ENCODE data around the gene CASP3. TPM values are rescaled to one million over a fixed set of nuclear protein-coding genes. Genes with fewer than 3 reads are reported as not detected.
A peak's percentile ranks its signal among the peaks of the same experiment; 100 is the strongest.
"Not testable (repeated sequence)": the region's sequence is repeated elsewhere in the genome, so short reads cannot be mapped to it uniquely, and the experiment has no call there.

CASP3 gene
- total RNA-seq, 1 donor from 2014 or later = 56.1 TPM

DNA sequence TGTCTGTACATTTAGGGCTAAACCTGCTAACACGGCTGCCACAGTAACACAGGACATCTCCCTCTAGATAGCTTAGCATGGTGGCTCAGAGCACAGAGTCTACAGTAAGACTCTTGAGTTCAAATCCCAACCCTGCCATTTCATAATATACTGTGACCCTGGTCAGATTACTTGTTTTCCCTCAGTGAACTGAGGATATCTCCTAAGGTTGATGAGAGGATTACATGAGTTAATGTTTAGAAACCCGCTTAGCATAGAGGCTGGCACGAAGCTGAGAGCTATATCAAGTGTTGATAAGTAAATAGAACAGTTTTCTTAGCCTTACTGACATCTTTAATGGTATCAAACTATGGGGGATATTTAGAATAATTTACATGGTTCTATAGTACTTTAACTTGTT lies 37.2 kb downstream of the CASP3 start:
- DNase-seq (ENCODE audit: low read depth) = no peak
- TF ChIP-seq, protein P1, sequence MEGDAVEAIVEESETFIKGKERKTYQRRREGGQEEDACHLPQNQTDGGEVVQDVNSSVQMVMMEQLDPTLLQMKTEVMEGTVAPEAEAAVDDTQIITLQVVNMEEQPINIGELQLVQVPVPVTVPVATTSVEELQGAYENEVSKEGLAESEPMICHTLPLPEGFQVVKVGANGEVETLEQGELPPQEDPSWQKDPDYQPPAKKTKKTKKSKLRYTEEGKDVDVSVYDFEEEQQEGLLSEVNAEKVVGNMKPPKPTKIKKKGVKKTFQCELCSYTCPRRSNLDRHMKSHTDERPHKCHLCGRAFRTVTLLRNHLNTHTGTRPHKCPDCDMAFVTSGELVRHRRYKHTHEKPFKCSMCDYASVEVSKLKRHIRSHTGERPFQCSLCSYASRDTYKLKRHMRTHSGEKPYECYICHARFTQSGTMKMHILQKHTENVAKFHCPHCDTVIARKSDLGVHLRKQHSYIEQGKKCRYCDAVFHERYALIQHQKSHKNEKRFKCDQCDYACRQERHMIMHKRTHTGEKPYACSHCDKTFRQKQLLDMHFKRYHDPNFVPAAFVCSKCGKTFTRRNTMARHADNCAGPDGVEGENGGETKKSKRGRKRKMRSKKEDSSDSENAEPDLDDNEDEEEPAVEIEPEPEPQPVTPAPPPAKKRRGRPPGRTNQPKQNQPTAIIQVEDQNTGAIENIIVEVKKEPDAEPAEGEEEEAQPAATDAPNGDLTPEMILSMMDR (conservative IDR thresholded peaks at IDR 0.05; ENCODE audit: low read depth, low read length) = no peak

DNA sequence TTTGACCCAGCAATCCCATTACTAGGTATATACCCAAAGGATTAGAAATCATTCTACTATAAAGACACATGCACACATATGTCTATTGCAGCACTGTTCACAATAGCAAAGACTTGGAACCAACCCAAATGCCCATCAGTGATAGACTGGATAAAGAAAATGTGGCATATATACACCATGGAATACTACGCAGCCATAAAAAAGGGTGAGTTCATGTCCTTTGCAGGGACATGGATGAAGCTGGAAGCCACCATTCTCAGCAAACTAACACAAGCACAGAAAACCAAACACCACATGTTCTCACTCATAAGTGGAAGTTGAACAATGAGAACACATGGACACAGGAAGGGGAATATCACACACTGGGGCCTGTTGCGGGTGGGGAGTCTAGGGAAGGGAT lies 41.8 kb downstream of the CASP3 start:
- not testable (repeated sequence) for DNase-seq (ENCODE audit: low read depth); H3K4me3 ChIP-seq (ENCODE audit: low read depth, low read length)

More for the DNA sequence above, 37.2 kb downstream of the CASP3 start:
- no peak overlapping the region for H3K4me3 ChIP-seq (ENCODE audit: low read depth, low read length)

DNA sequence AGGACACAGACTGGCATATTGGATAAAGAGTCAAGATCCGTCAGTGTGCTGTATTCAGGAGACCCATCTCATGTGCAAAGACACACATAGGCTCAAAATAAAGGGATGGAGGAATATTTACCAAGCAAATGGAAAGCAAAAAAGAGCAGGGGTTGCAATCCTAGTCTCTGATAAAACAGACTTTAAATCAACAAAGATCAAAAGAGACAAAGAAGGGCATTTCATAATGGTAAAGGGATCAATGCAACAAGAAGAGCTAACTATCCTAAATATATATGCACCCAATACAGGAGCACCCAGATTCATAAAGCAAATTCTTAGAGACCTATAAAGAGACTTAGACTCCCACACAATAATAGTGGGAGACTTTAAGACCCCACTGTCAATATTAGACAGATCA lies 46.4 kb downstream of the CASP3 start:
- DNase-seq (ENCODE audit: low read depth) = not testable (repeated sequence)

DNA sequence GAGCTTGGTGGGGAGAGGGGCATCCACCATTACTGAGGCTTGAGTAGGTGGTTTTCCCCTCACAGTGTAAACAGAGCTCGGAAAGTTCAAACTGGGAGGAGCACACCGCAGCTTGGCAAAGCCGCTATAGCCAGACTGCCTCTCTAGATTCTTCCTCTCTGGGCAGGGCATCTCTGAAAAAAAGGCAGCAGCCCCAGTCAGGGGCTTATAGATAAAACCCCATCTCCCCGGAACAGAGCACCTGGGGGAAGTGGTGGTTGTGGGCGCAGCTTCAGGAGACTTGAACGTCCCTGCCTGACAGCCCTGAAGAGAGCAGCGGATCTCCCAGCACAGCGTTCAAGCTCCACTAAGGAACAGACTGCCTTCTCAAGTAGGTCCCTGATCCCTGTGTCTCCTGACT lies 48.3 kb downstream of the CASP3 start:
- not testable (repeated sequence) for H3K4me3 ChIP-seq (ENCODE audit: low read depth, low read length); DNase-seq (ENCODE audit: low read depth)

More for the DNA sequence above, 46.4 kb downstream of the CASP3 start:
- H3K4me3 ChIP-seq (ENCODE audit: low read depth, low read length) = not testable (repeated sequence)

DNA sequence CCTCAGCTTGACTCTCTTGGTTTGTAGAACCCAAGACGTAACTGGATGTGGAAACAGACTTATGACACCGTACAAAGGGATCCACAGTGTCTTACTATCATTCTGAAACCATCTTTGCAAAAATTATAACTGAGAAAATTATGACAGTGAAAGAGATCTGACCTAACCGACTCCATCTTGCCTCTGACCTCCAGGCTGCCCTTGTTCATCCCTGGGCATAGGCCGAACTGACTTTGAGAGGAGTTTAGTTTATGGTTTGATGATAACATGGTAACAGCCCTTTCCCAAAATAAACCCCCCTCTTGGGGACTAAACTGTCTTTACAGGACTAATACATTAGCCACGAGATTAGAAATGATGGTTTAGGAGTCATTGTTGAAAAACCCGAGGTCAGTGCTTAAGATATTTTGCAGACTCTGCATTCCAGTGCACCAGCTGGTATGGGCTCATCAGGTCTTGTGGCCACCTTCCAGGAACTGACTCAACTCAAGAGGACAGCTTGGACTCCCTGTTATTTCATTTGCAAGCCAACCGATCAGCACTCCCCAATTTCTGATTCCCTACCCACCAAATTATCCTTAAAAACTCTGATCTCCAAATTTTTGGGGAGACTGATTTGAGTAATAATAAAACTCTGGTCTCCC lies 49.6 kb downstream of the CASP3 start:
- no peak overlapping the region for H3K4me3 ChIP-seq (ENCODE audit: low read depth, low read length)
- TF ChIP-seq, protein P1 (conservative IDR thresholded peaks at IDR 0.05; ENCODE audit: low read depth, low read length) = no peak
- DNase-seq (ENCODE audit: low read depth) = peak; percentile 25

DNA sequence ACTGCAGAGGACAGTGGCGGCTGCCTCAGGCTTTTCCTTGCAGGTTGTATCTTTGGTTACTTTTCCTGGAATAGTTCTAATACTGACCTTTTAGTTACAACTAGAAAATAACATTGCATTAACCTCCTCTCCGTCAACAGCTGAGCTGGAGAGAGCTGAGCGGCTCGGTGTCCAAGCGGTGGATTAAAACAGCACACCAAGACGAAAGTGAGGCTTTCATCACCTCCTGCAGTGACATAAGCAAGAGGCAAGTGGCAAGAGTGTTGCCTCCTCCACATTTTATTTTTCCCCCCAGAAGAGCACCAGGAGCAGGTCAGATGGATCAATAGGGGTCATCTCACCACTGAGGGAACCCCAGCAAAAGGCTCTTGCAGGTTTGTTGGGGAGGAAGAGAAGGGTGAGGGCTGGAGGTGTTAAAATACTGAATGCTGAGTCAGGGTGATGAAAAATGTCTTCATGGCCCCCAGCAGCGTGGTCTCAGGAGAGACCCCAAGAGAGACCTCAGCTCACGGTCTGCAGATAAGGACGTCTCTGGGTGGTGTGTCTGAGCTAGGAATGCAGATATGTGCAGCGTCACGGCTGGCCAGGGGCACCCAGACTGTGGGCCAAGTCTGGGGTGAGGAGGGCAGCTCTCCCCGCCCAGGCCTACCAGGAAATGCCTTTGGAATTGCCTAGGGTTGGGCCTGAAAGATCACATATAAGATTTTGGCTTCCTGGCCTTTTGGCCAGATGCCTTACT lies 50.3 kb downstream of the CASP3 start:
- H3K4me3 ChIP-seq (ENCODE audit: low read depth, low read length) = no peak overlapping the region
- TF ChIP-seq, protein P1 (conservative IDR thresholded peaks at IDR 0.05; ENCODE audit: low read depth, low read length) = no peak
- no peak for DNase-seq (ENCODE audit: low read depth)

DNA sequence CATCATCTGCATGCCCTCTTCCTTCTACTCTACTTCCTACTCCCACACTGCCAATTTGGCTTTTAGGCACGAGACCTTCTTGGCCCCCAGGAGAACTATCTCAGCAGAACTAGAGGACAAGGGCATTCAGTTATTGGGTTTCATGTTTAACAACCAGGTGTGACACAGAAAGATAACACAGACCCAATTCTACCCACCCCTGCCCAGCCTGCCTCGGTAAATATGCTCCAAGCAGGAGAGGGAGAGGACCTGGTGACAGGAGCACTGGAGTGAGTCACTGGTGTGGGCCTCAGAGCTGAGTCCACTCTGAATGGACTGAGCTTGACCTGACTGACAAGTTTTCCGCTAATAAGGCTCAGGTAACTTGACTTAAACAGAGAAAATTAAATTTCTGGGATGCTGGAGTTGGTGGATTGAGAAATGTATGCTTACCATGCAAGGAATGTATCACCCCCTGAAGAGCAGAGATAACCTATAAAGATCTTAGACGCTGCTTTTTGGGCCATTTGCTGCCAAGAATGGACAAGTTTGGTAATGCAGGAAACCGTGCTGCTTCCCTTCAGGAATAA lies 52.5 kb downstream of the CASP3 start:
- DNase-seq (ENCODE audit: low read depth) = no peak
- TF ChIP-seq, protein P1 (conservative IDR thresholded peaks at IDR 0.05; ENCODE audit: low read depth, low read length) = no peak
- no peak overlapping the region for H3K4me3 ChIP-seq (ENCODE audit: low read depth, low read length)

DNA sequence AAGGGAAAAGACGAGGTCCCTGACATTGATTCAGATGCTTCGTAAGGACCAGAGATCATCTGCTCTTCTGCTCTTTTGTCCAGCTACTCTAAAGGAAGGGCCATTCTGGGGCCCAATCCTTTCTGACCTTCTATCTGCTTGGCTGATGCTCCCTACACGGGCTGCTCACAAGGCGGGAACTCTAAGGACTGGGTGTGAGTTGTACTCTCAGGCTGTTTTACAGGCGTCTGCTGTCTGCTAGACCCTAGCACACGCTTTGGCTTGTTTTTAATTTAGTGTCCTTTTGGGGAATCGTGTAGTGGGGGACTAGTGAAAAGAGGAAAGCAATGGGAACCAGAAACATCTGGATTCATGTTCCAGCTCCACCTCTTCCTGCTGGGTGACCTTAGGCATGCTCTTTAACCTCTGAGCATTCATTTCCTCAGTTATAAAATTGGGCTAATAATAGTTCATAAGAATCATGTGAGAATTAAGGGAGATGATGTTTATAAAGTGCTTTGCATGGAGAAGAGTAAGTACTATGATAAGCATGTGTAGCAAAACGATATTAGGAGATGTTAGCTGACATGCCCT lies 53.1 kb downstream of the CASP3 start:
- TF ChIP-seq, protein P1 (conservative IDR thresholded peaks at IDR 0.05; ENCODE audit: low read depth, low read length) = no peak
- DNase-seq (ENCODE audit: low read depth) = no peak
- H3K4me3 ChIP-seq (ENCODE audit: low read depth, low read length) = no peak overlapping the region
